K562 (cell line): ENCODE measurements around the gene NUDT14. TPM values are rescaled to one million over a fixed set of nuclear protein-coding genes. Genes with fewer than 3 reads are reported as not detected.

Experiments used
- CC2D1A ChIP-seq: fragments of 450-650 bp; IDR thresholded peaks from 2 replicates; pipeline ENCODE4 v1.6.1; 2017; ENCODE audit warnings: mild to moderate bottlenecking
- CTCF ChIP-seq, 3 experiments: IDR thresholded peaks in 2 of 3; conservative IDR thresholded peaks in 1 of 3; 2 replicates each; pipeline ENCODE4 v1.5.1; 2011 to 2012; ENCODE audit warnings: low read length in 3 of 3, mild to moderate bottlenecking in 3 of 3, control low read depth in 2 of 3, improper control_type of control experiment in 1 of 3, inconsistent platforms in 1 of 3, low read depth in 1 of 3, mixed read lengths in 1 of 3, moderate library complexity in 1 of 3; ENCODE audit not compliant: insufficient read depth in 2 of 3
- DNMT1 ChIP-seq: fragments of 450-650 bp; IDR thresholded peaks from 2 replicates; pipeline ENCODE4 v1.6.1; 2016; ENCODE audit warnings: antibody characterized with exemption, mild to moderate bottlenecking
- GTF2F1 ChIP-seq: IDR thresholded peaks from 2 replicates; pipeline ENCODE4 v1.6.1; 2011; ENCODE audit warnings: low read depth, low read length, improper control_type of control experiment
- IFI16 ChIP-seq: fragments of 250-450 bp; sonication (Bioruptor Pico); IDR thresholded peaks from 2 replicates; pipeline ENCODE4 v2.1.2; 2022; ENCODE audit warnings: mild to moderate bottlenecking, inconsistent platforms
- KLF10 ChIP-seq: fragments of 250-450 bp; sonication (Bioruptor Pico); IDR thresholded peaks from 2 replicates; pipeline ENCODE4 v1.6.1; 2021; ENCODE audit warnings: matching md5 sums
- MEF2A ChIP-seq: IDR thresholded peaks from 2 replicates; pipeline ENCODE4 v1.6.1; 2011; ENCODE audit warnings: low read depth, mild to moderate bottlenecking, low read length, moderate library complexity; ENCODE audit not compliant: control insufficient read depth
- MIER1 ChIP-seq: fragments of 450-650 bp; IDR thresholded peaks from 2 replicates; pipeline ENCODE4 v1.6.1; 2016; ENCODE audit warnings: antibody characterized with exemption, mild to moderate bottlenecking, low read depth
- RCOR1 ChIP-seq, 2 experiments: IDR thresholded peaks; 2 replicates each; pipeline ENCODE4 v1.6.1; 2012; ENCODE audit warnings: low read depth in 2 of 2, low read length in 2 of 2, borderline replicate concordance in 1 of 2, improper control_type of control experiment in 1 of 2
- RFX5 ChIP-seq: IDR thresholded peaks from 2 replicates; pipeline ENCODE4 v1.6.1; 2011; ENCODE audit warnings: low read depth, mild to moderate bottlenecking, improper control_type of control experiment, low read length
- TAL1 ChIP-seq: fragments of 450-650 bp; IDR thresholded peaks from 2 replicates; pipeline ENCODE4 v1.6.1; 2016; ENCODE audit warnings: mild to moderate bottlenecking
- ZBTB40 ChIP-seq, 2 experiments: fragments of 450-650 bp in 1 of 2; sonication (generic) in 1 of 2; formaldehyde crosslinking in 1 of 2; IDR thresholded peaks; 2 replicates each; pipeline versions ENCODE4 v1.7.1 to v1.9.0; 2016 to 2022; ENCODE audit warnings: inconsistent platforms in 1 of 2, mild to moderate bottlenecking in 1 of 2, missing genetic modification reagents in 1 of 2
- ZNF224 ChIP-seq: sonication (generic); formaldehyde crosslinking; IDR thresholded peaks from 2 replicates; pipeline ENCODE4 v1.8.0; 2022; ENCODE audit warnings: mild to moderate bottlenecking, missing genetic modification reagents
- ZNF41 ChIP-seq: fragments of 250-450 bp; sonication (Bioruptor Pico); conservative IDR thresholded peaks from 2 replicates; pipeline ENCODE4 v1.4.0; 2020; ENCODE audit warnings: mild to moderate bottlenecking
- ZNF764 ChIP-seq: fragments of 250-450 bp; sonication (Bioruptor Pico); IDR thresholded peaks from 2 replicates; pipeline ENCODE4 v1.4.0; 2020; ENCODE audit warnings: low read depth, mild to moderate bottlenecking, moderate library complexity
- polyA plus RNA-seq, 8 experiments: library from polyadenylated mRNA; depleted of rRNA in 4 of 8; stranded (reverse) in 5 of 8; unstranded in 3 of 8; fragments of >200 nt; fragmentation: Nextera tagmentation in 2 of 8; fragmentation: Illumina TruSeq in 1 of 8; extraction: Ambion mirVana in 2 of 8; extraction: Trizol in 1 of 8; gene quantifications; 2 replicates each; pipeline versions ENCODE4 v1.2.1 to v1.2.3, GENCODE V29; 2011 to 2014; ENCODE audit warnings: inconsistent platforms in 1 of 8, missing spikeins in 1 of 8
- total RNA-seq, 7 experiments: library from RNA; depleted of rRNA in 6 of 7; stranded (reverse); fragments of >200 nt in 6 of 7; fragmentation: Illumina TruSeq in 2 of 7; extraction: Trizol in 2 of 7; gene quantifications; 2 replicates each; pipeline versions ENCODE4 v1.2.1 to v1.2.3, GENCODE V29; 2011 to 2021; ENCODE audit warnings: low replicate concordance in 1 of 7
- TF ChIP-seq, protein P1 (sequence below): fragments of 200-800 bp; sonication (Bioruptor generic); IDR thresholded peaks from 2 replicates; pipeline ENCODE4 v1.6.1; 2017; ENCODE audit warnings: missing genetic modification characterization, missing compliant biosample characterization

NUDT14 gene
- total and polyA plus RNA-seq, 9 of the 15 experiments (the other 6 are each of a cell fraction or from before 2014, with no cell fraction given): 0.14 to 16.3 (median 8.2) TPM

DNA sequence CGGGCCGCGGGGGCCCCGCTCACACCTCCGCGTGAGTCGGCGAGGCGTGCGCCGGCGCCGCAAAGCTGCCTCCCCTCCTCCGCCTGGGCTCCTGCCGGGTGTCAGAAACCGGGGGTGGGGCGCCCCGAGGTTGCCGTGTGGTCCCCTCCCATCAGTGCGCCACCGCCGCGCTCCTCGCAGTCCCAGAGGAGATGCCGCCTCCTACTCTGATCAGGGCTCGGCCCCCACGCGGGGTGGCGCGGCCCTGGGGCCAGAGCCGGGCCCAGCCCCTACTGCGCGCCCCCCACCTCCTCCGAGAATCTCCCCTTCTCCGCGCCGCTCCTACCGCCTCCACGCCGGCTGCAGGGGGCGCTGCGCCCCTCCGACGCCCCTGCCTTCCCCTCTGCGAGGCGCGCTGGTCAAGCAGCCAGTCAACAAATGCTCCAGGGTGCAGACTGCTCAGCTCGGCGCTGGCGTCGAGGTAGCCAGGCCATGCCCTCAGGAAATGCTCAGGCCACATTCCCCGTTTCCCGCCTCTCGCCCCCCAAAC, 12.1 kb downstream of the NUDT14 start (continued):
- peak; percentile 58 to 77 (median 66) for TF ChIP-seq CTCF (IDR thresholded peaks at IDR 0.05 in 2 of 3, conservative IDR thresholded peaks at IDR 0.05 in 1 of 3; ENCODE audit: insufficient read depth in 2 of 3, low read depth in 1 of 3, low read length in 3 of 3)
- no peak for TF ChIP-seq KLF10 (CRISPR knock-in tag)
- no peak for TF ChIP-seq ZNF764 (CRISPR knock-in tag)
- no peak for TF ChIP-seq DNMT1
- no peak for TF ChIP-seq GTF2F1
- TF ChIP-seq MEF2A: no peak
- TF ChIP-seq CC2D1A: no peak
- no peak for TF ChIP-seq ZNF224 (CRISPR knock-in tag)
- no peak for TF ChIP-seq IFI16 (CRISPR knock-in tag)
- TF ChIP-seq ZNF41 (CRISPR knock-in tag): no peak
- TF ChIP-seq, protein P1, sequence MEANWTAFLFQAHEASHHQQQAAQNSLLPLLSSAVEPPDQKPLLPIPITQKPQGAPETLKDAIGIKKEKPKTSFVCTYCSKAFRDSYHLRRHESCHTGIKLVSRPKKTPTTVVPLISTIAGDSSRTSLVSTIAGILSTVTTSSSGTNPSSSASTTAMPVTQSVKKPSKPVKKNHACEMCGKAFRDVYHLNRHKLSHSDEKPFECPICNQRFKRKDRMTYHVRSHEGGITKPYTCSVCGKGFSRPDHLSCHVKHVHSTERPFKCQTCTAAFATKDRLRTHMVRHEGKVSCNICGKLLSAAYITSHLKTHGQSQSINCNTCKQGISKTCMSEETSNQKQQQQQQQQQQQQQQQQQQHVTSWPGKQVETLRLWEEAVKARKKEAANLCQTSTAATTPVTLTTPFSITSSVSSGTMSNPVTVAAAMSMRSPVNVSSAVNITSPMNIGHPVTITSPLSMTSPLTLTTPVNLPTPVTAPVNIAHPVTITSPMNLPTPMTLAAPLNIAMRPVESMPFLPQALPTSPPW (CRISPR knock-in tag): peak; percentile 67
- no peak for TF ChIP-seq TAL1
- TF ChIP-seq RCOR1 (IDR thresholded peaks at IDR 0.05; ENCODE audit: borderline replicate concordance in 1 of 2, low read depth in 2 of 2, low read length in 2 of 2): 0 out of 4 replicates have a peak, but pooled peaks of 1 of the 2 experiments have one; percentile 13
- no peak for TF ChIP-seq ZBTB40 (IDR thresholded peaks at IDR 0.05)
- TF ChIP-seq ZBTB40 (CRISPR knock-in tag; IDR thresholded peaks at IDR 0.05): no peak
- TF ChIP-seq RFX5: no peak
- TF ChIP-seq MIER1: no peak
